Mucosa of descending colon (tissue), 3 donors: ENCODE measurements around the gene CD53. TPM values are rescaled to one million over a fixed set of nuclear protein-coding genes. Genes with fewer than 3 reads are reported as not detected.

Experiments used
- ATAC-seq: fragments of 200-7000 bp; cut with Tn5 transposase; one replicate; pipeline ENCODE4 v1.9.1; 2020; ENCODE audit warnings: mild to moderate bottlenecking, moderate library complexity
- DNase-seq, 3 donors: peaks; one replicate each; pipeline ENCODE4 v3.0.0-alpha.2; 2020
- H3K36me3 ChIP-seq: fragments of 200-600 bp; one replicate; pipeline ENCODE4 v1.8.0; 2021; ENCODE audit warnings: low read depth, mild to moderate bottlenecking
- H3K4me1 ChIP-seq: fragments of 200-600 bp; one replicate; pipeline ENCODE4 v1.8.0; 2021; ENCODE audit warnings: low read depth, mild to moderate bottlenecking
- H3K4me3 ChIP-seq: fragments of 200-600 bp; one replicate; pipeline ENCODE4 v1.8.0; 2021; ENCODE audit warnings: mild to moderate bottlenecking
- H3K9me3 ChIP-seq: fragments of 200-600 bp; one replicate; pipeline ENCODE4 v1.8.0; 2021; ENCODE audit warnings: mild to moderate bottlenecking
- CTCF ChIP-seq: fragments of 200-600 bp; IDR thresholded peaks from one replicate; pipeline ENCODE4 v1.8.0; 2022; ENCODE audit warnings: antibody characterized with exemption, mild to moderate bottlenecking
- intact Hi-C, 2 donors: fragments of 100-400 bp; cut with DNase I in 1 of 2; cut with micrococcal nuclease in 1 of 2; formaldehyde crosslinking; loops; one replicate each; pipeline versions ENCODE4 v1.11.0 to v1.11.1; 2022; cut with DNase I, micrococcal nuclease
- total RNA-seq, 3 donors: library from RNA; stranded (reverse); fragmentation: NEBNext Ultra II Directional in 2 of 3; extraction: Animal tissue kit (Norgen Biotek cat#: 25700) in 2 of 3; gene quantifications; one replicate each; pipeline versions ENCODE4 v1.2.1 to v1.2.4, GENCODE V29; 2021 to 2023
- donor health status: DM: no; HTN: no; CAD: no; lungs with moderate emphysema.
- donor health status: DM: no; HTN: no; CAD: no.
- donor health status: DM: no; HTN: yes; CAD: no.

Gene CD53
- total RNA-seq, 3 donors from 2014 or later, result 10.3 to 32.8 (median 28.2) TPM

- no peak overlapping the region for H3K4me3 ChIP-seq
- ATAC-seq, result no peak
- no peak for DNase-seq
- no peak for TF ChIP-seq CTCF
- intact Hi-C loops, result no loop called here
- H3K9me3 ChIP-seq, result no peaks in the 10 kb centered on the region
- H3K36me3 ChIP-seq, result no peaks in the 10 kb centered on the region
- H3K4me1 ChIP-seq, result no peaks in the 10 kb centered on the region
These were observed 31.0 kb downstream of the CD53 start for GRCh38 chr1:110903853-110904500.

GRCh38 chr1:110912784-110913183 is 39.8 kb downstream of the CD53 start:
- no peak for ATAC-seq
- no peaks in the 10 kb centered on the region for H3K4me1 ChIP-seq
- no peak for TF ChIP-seq CTCF
- H3K4me3 ChIP-seq, result no peak overlapping the region
- no peak for DNase-seq
- no peaks in the 10 kb centered on the region for H3K36me3 ChIP-seq
- H3K9me3 ChIP-seq, result peaks cover 3% of the 10 kb centered on the region
- intact Hi-C loops, result no loop called here

GRCh38 chr1:110914676-110915075 is 41.7 kb downstream of the CD53 start:
- DNase-seq (no peak), ATAC-seq (no peak)
- TF ChIP-seq CTCF, result no peak
- Histone ChIP-seq H3K4me1 (no peaks in the 10 kb centered on the region), H3K4me3 (no peak overlapping the region), H3K36me3 (no peaks in the 10 kb centered on the region), H3K9me3 (peaks cover 3% of the 10 kb centered on the region)
- intact Hi-C loops, result no loop called here

- Histone ChIP-seq H3K4me3 (no peak overlapping the region), H3K9me3 (peaks cover 3% of the 10 kb centered on the region), H3K4me1 (no peaks in the 10 kb centered on the region), H3K36me3 (no peaks in the 10 kb centered on the region)
- intact Hi-C loops, result no loop called here
- no peak for TF ChIP-seq CTCF
- ATAC-seq (no peak), DNase-seq (no peak)
These were observed 42.9 kb downstream of the CD53 start for GRCh38 chr1:110915804-110916203.

GRCh38 chr1:110916274-110916668 is 43.3 kb downstream of the CD53 start:
- Histone ChIP-seq H3K36me3 (no peaks in the 10 kb centered on the region), H3K4me3 (no peak overlapping the region), H3K4me1 (no peaks in the 10 kb centered on the region), H3K9me3 (peaks cover 3% of the 10 kb centered on the region)
- DNase-seq (no peak), ATAC-seq (no peak)
- intact Hi-C loops, result no loop called here
- TF ChIP-seq CTCF, result no peak
